UCSD-AML1 (cell line): Measurements from ENCODE around the gene SMR3B.

Experiments used
- DNase-seq: peaks from one replicate; lab custom pipeline; 2025; ENCODE audit not compliant: unreplicated experiment; lab: John Stamatoyannopoulos, UW

The SMR3B gene

GRCh38 chr4:70382691-70383181 lies at the start of gene SMR3B:
TSS of gene SMR3B (plus strand) at chr4:70383131. CDS start at chr4:70384511, 1,380 bp downstream.
- no peak for DNase-seq

GRCh38 chr4:70334681-70335080 lies 48.2 kb upstream of the SMR3B start, which contains the start of gene CABS1:
TSS of gene CABS1 (plus strand) at chr4:70334981. CDS start at chr4:70335040, 59 bp downstream.
- no peak for DNase-seq

GRCh38 chr4:70336043-70336442 lies 46.9 kb upstream of the SMR3B start:
- no peak for DNase-seq

GRCh38 chr4:70337886-70338420 lies 45.0 kb upstream of the SMR3B start:
- DNase-seq: no peak

- DNase-seq: no peak
Measured at GRCh38 chr4:70356185-70356584, 26.7 kb upstream of the SMR3B start.

- no peak for DNase-seq
Measured at GRCh38 chr4:70359115-70359661, 23.7 kb upstream of the SMR3B start.

- no peak for DNase-seq
Measured at GRCh38 chr4:70360460-70360859, 22.5 kb upstream of the SMR3B start, which contains the start of gene SMR3A. TSS of gene SMR3A (plus strand) at chr4:70360760. CDS start at chr4:70362116, 1,356 bp downstream.

GRCh38 chr4:70364002-70364401 lies 18.9 kb upstream of the SMR3B start:
- no peak for DNase-seq

GRCh38 chr4:70365479-70365878 lies 17.5 kb upstream of the SMR3B start:
- no peak for DNase-seq

- no peak for DNase-seq
Measured at GRCh38 chr4:70367813-70368212, 15.1 kb upstream of the SMR3B start.

- no peak for DNase-seq
Measured at GRCh38 chr4:70371987-70372386, 10.9 kb upstream of the SMR3B start.

GRCh38 chr4:70372760-70373159 lies 10.2 kb upstream of the SMR3B start:
- no peak for DNase-seq

GRCh38 chr4:70380578-70380977 lies 2.4 kb upstream of the SMR3B start:
- DNase-seq: no peak

- DNase-seq: no peak
Measured at GRCh38 chr4:70392057-70392776, 9.3 kb downstream of the SMR3B start.

GRCh38 chr4:70397580-70397979 lies 14.6 kb downstream of the SMR3B start, which contains the start of gene OPRPN:
TSS of gene OPRPN (plus strand) at chr4:70397940. CDS start at chr4:70399286, 1,346 bp downstream.
- DNase-seq: no peak

- no peak for DNase-seq
Measured at GRCh38 chr4:70399319-70399718, 16.4 kb downstream of the SMR3B start.

GRCh38 chr4:70402762-70403161 lies 19.8 kb downstream of the SMR3B start:
- no peak for DNase-seq

- no peak for DNase-seq
Measured at GRCh38 chr4:70405765-70406164, 22.8 kb downstream of the SMR3B start.

GRCh38 chr4:70425306-70425705 lies 42.4 kb downstream of the SMR3B start:
- no peak for DNase-seq

GRCh38 chr4:70426789-70427188 lies 43.9 kb downstream of the SMR3B start:
- no peak for DNase-seq

GRCh38 chr4:70437197-70437596 lies 54.3 kb downstream of the SMR3B start:
- DNase-seq: no peak
